ENCODE results near the gene MIEF2. TPM values are rescaled to one million over a fixed set of nuclear protein-coding genes. Genes with fewer than 3 reads are reported as not detected.

The MIEF2 gene
- polyA plus RNA-seq, 1 of the 3 experiments (the other 2 are of a cell fraction): 12.7 TPM

DNA sequence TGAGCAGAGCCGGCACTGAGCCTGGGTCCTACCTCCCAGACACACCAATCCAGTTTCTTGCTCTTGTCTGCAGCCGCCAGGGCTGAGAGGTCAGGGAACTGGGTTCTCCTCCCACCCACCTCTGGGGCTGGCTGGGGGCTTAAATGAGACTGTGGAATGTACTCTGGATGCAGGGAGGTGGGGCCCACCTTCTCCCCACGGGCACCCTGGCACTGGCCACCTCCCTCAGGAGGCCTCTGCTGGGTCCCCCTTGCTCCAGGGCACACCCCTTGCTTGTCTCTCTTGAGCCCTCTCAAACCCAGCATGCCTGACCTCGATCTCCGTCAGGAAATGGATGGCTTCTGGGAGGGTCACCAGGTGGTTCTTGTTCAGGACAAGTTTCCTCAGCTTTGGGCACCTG lies 8.3 kb upstream of the MIEF2 start:
- no peak overlapping the region; a peak in 1 of 4 replicates for H3K27ac ChIP-seq (ENCODE audit: low read depth in 2 of 2, low read length in 1 of 2)
- H3K4me3 ChIP-seq (ENCODE audit: low read depth in 2 of 2, low read length in 1 of 2): no peak overlapping the region
- DNase-seq: no peak
- H4K20me1 ChIP-seq (ENCODE audit: insufficient read depth): peaks cover 36% of the 10 kb centered on the region
- peaks cover 0 to 7% of the 10 kb centered on the region in 2 experiments; a peak in 1 of 4 replicates for H3K4me1 ChIP-seq (ENCODE audit: control insufficient read depth in 1 of 2, insufficient read depth in 2 of 2, low read depth in 1 of 2, low read length in 1 of 2)
- H3K79me2 ChIP-seq (ENCODE audit: insufficient read depth): peaks cover 23% of the 10 kb centered on the region
- POLR2A ChIA-PET: no interaction called here
- H3K9me3 ChIP-seq: no peaks in the 10 kb centered on the region
- TF ChIP-seq ELF1 (IDR thresholded peaks at IDR 0.05) (no peak), NRF1 (IDR thresholded peaks at IDR 0.05; ENCODE audit: low read depth, low read length) (no peak), EP300 (IDR thresholded peaks at IDR 0.05; ENCODE audit: borderline replicate concordance in 1 of 2, low read depth in 1 of 2, low read length in 1 of 2) (no peak), EZH2phosphoT487 (IDR thresholded peaks at IDR 0.05; ENCODE audit: borderline replicate concordance, low read depth) (no peak), YY1 (IDR thresholded peaks at IDR 0.05; ENCODE audit: low read depth) (no peak), FOXM1 (IDR thresholded peaks at IDR 0.05; ENCODE audit: low read depth) (no peak), TCF12 (IDR thresholded peaks at IDR 0.05) (no peak)
- TF ChIP-seq, protein P1, sequence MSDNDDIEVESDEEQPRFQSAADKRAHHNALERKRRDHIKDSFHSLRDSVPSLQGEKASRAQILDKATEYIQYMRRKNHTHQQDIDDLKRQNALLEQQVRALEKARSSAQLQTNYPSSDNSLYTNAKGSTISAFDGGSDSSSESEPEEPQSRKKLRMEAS (IDR thresholded peaks at IDR 0.05; ENCODE audit: low read depth): no peak
- TF ChIP-seq, protein P2, sequence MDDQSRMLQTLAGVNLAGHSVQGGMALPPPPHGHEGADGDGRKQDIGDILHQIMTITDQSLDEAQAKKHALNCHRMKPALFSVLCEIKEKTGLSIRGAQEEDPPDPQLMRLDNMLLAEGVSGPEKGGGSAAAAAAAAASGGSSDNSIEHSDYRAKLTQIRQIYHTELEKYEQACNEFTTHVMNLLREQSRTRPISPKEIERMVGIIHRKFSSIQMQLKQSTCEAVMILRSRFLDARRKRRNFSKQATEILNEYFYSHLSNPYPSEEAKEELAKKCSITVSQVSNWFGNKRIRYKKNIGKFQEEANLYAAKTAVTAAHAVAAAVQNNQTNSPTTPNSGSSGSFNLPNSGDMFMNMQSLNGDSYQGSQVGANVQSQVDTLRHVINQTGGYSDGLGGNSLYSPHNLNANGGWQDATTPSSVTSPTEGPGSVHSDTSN (IDR thresholded peaks at IDR 0.05): no peak
- peaks cover 29 to 82% of the 10 kb centered on the region in 2 experiments for H3K36me3 ChIP-seq (replicated peaks in 1 of 2; ENCODE audit: control insufficient read depth in 1 of 2, insufficient read depth in 2 of 2, low read length in 1 of 2)
- no peak overlapping the region for H3K4me2 ChIP-seq
- H3K9me2 ChIP-seq: no peaks in the 10 kb centered on the region
- H2AFZ ChIP-seq (ENCODE audit: low read depth): no peak overlapping the region
- no peaks in the 10 kb centered on the region for H3K27me3 ChIP-seq (ENCODE audit: insufficient read depth)
- CTCF ChIA-PET: no interaction called here
- 100% methylated on average over 1 of the region's 5 CpGs for WGBS (ENCODE audit: low lambda C conversion rate)
- H3K9ac ChIP-seq: no peak overlapping the region
- peaks cover 14% of the 10 kb centered on the region for H3F3A ChIP-seq (replicated peaks; ENCODE audit: insufficient read depth)

DNA sequence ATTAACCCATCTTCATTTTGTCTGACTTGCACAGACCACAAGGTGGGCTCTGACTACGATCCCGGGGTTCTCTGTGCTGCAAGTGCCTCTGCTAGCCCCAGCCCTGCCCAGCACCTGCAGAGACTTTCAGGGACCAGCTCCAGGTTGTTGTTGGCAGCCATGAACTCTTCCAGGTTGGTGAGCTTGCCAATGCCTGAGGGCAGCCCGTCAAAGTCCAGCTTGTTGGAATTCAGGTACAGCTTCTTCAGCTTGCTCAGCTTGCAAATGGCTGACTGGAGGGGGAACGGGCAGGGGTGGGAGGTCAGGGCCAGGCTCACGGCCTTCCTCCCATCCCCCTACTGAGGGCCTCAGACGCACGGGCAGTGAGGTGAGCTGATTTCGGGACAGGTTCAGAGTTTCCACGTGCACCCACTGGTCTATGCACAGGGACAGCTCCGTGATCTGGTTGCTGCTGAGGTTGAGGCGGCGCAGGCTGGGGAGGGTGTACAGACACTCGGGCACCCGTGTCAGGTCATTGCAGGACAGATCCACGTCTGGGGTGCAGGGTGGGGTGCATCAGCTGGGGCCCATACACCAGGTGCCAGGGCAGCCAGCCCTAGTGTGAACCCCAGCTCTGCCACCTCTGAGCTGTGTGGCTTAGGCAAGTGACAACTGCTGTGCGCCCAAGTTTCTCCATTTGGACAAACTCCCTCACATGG lies 7.1 kb upstream of the MIEF2 start:
- Histone ChIP-seq H3K4me3 (ENCODE audit: low read depth in 2 of 2, low read length in 1 of 2) (no peak overlapping the region), H3K9me3 (no peaks in the 10 kb centered on the region), H3K4me1 (ENCODE audit: control insufficient read depth in 1 of 2, insufficient read depth in 2 of 2, low read depth in 1 of 2, low read length in 1 of 2) (peaks cover 0 to 14% of the 10 kb centered on the region in 2 experiments; a peak in 1 of 4 replicates), H3K79me2 (ENCODE audit: insufficient read depth) (peaks cover 35% of the 10 kb centered on the region), H3K9ac (no peak overlapping the region), H4K20me1 (ENCODE audit: insufficient read depth) (peaks cover 36% of the 10 kb centered on the region), H3K4me2 (no peak overlapping the region), H3K36me3 (replicated peaks in 1 of 2; ENCODE audit: control insufficient read depth in 1 of 2, insufficient read depth in 2 of 2, low read length in 1 of 2) (peaks cover 22 to 71% of the 10 kb centered on the region in 2 experiments), H3K27ac (ENCODE audit: low read depth in 2 of 2, low read length in 1 of 2) (no peak overlapping the region), H3F3A (replicated peaks; ENCODE audit: insufficient read depth) (peaks cover 16% of the 10 kb centered on the region), H3K9me2 (no peaks in the 10 kb centered on the region), H2AFZ (ENCODE audit: low read depth) (no peak overlapping the region), H3K27me3 (ENCODE audit: insufficient read depth) (no peaks in the 10 kb centered on the region)
- DNase-seq: no peak
- ChIA-PET POLR2A (no interaction called here), CTCF (no interaction called here)
- TF ChIP-seq EZH2phosphoT487 (IDR thresholded peaks at IDR 0.05; ENCODE audit: borderline replicate concordance, low read depth) (no peak), ELF1 (IDR thresholded peaks at IDR 0.05) (no peak), NRF1 (IDR thresholded peaks at IDR 0.05; ENCODE audit: low read depth, low read length) (no peak), TEAD4 (IDR thresholded peaks at IDR 0.05; ENCODE audit: borderline replicate concordance, insufficient read depth) (no peak), TCF12 (IDR thresholded peaks at IDR 0.05) (no peak), YY1 (IDR thresholded peaks at IDR 0.05; ENCODE audit: low read depth) (no peak), SIN3A (IDR thresholded peaks at IDR 0.05; ENCODE audit: borderline replicate concordance, low read depth, low read length) (no peak)
- TF ChIP-seq, protein P3, sequence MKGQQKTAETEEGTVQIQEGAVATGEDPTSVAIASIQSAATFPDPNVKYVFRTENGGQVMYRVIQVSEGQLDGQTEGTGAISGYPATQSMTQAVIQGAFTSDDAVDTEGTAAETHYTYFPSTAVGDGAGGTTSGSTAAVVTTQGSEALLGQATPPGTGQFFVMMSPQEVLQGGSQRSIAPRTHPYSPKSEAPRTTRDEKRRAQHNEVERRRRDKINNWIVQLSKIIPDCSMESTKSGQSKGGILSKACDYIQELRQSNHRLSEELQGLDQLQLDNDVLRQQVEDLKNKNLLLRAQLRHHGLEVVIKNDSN (IDR thresholded peaks at IDR 0.05; ENCODE audit: borderline replicate concordance, low read depth): no peak
- TF ChIP-seq, protein P4, sequence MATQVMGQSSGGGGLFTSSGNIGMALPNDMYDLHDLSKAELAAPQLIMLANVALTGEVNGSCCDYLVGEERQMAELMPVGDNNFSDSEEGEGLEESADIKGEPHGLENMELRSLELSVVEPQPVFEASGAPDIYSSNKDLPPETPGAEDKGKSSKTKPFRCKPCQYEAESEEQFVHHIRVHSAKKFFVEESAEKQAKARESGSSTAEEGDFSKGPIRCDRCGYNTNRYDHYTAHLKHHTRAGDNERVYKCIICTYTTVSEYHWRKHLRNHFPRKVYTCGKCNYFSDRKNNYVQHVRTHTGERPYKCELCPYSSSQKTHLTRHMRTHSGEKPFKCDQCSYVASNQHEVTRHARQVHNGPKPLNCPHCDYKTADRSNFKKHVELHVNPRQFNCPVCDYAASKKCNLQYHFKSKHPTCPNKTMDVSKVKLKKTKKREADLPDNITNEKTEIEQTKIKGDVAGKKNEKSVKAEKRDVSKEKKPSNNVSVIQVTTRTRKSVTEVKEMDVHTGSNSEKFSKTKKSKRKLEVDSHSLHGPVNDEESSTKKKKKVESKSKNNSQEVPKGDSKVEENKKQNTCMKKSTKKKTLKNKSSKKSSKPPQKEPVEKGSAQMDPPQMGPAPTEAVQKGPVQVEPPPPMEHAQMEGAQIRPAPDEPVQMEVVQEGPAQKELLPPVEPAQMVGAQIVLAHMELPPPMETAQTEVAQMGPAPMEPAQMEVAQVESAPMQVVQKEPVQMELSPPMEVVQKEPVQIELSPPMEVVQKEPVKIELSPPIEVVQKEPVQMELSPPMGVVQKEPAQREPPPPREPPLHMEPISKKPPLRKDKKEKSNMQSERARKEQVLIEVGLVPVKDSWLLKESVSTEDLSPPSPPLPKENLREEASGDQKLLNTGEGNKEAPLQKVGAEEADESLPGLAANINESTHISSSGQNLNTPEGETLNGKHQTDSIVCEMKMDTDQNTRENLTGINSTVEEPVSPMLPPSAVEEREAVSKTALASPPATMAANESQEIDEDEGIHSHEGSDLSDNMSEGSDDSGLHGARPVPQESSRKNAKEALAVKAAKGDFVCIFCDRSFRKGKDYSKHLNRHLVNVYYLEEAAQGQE (IDR thresholded peaks at IDR 0.05; ENCODE audit: low read depth, low read length): no peak
- TF ChIP-seq, protein P1 (IDR thresholded peaks at IDR 0.05; ENCODE audit: low read depth): no peak
- WGBS (ENCODE audit: low lambda C conversion rate): 95% methylated on average over 8 of the region's 16 CpGs

Measured in SK-N-SH (cell line).